ENCODE results near the gene DACT2.

The DACT2 gene

GRCh38 chr6:168280020-168280898, 39.3 kb downstream of the DACT2 start:
- H3K36me3 Mint-ChIP-seq (ENCODE audit: low read depth) = no peaks in the 10 kb centered on the region
- DNase-seq (no peak), ATAC-seq (no peak)
- no peak overlapping the region for H3K4me3 Mint-ChIP-seq
- H3K9me3 Mint-ChIP-seq = peaks cover 6% of the 10 kb centered on the region
- H3K27me3 Mint-ChIP-seq = peaks cover 6% of the 10 kb centered on the region
- no peaks in the 10 kb centered on the region for H3K4me1 Mint-ChIP-seq
- H3K27ac Mint-ChIP-seq = no peak overlapping the region

- H3K9me3 Mint-ChIP-seq = peaks cover 1% of the 10 kb centered on the region
- no peaks in the 10 kb centered on the region for H3K4me1 Mint-ChIP-seq
Measured at GRCh38 chr6:168279403-168279935, 40.1 kb downstream of the DACT2 start.

DNA sequence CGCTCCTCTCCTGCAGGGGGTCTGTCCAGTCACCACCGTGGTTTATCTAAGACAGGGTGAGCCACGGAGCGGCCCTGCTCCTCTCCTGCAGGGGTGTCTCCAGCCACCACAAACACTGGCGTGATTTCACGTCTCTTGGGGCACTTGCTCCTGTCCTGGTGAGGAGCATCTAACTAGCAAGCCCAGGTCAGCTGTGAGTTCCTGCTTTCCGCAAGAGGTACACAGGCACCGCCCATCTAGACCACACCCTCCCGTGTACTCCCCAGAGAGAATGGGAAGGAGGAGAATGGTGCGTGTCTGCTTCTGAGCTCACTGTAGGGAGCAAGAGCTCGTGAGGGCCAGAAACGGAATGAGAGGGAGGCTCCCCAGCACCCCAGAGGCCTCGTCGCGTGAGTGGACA, 40.7 kb downstream of the DACT2 start:
- Mint-ChIP-seq H3K27ac (no peak overlapping the region), H3K27me3 (peaks cover 11% of the 10 kb centered on the region), H3K4me1 (no peaks in the 10 kb centered on the region), H3K9me3 (no peaks in the 10 kb centered on the region), H3K36me3 (ENCODE audit: low read depth) (no peaks in the 10 kb centered on the region), H3K4me3 (no peak overlapping the region)
- ATAC-seq (no peak), DNase-seq (no peak)

More at GRCh38 chr6:168279403-168279935, 40.1 kb downstream of the DACT2 start:
- Mint-ChIP-seq H3K36me3 (ENCODE audit: low read depth) (no peaks in the 10 kb centered on the region), H3K4me3 (no peak overlapping the region), H3K27ac (no peak overlapping the region), H3K27me3 (peaks cover 7% of the 10 kb centered on the region)
- ATAC-seq = no peak
- DNase-seq = no peak

DNA sequence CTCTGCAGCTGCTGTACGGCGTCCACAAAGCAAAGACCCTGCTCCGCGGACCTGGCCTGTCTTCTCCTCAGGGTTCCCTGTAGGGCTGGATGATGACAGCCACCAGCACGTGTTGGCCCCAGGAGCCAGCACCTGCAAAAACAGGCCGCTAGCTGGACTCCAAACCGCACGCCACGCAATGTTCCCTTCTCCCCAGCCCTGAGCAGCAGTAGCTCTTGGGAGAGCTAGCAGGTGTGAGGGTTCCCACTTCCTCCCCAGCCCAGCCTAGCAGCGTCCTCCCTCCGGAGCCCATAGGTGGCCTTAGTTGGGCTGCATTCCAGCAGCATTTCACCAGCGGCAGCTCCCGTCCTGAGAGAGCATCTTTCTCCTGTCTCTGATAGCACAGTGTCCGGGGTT, 42.3 kb downstream of the DACT2 start:
- DNase-seq (no peak), ATAC-seq (no peak)
- H3K9me3 Mint-ChIP-seq = no peaks in the 10 kb centered on the region
- H3K27me3 Mint-ChIP-seq = peaks cover 23% of the 10 kb centered on the region
- no peak overlapping the region for H3K4me3 Mint-ChIP-seq
- H3K27ac Mint-ChIP-seq = no peak overlapping the region
- H3K36me3 Mint-ChIP-seq (ENCODE audit: low read depth) = no peaks in the 10 kb centered on the region
- no peaks in the 10 kb centered on the region for H3K4me1 Mint-ChIP-seq

- Mint-ChIP-seq H3K4me1 (no peaks in the 10 kb centered on the region), H3K27ac (no peak overlapping the region), H3K4me3 (no peak overlapping the region)
Measured at GRCh38 chr6:168276576-168277273, 42.9 kb downstream of the DACT2 start.

GRCh38 chr6:168275168-168275567, 44.4 kb downstream of the DACT2 start:
- Mint-ChIP-seq H3K4me3 (no peak overlapping the region), H3K9me3 (no peaks in the 10 kb centered on the region), H3K27ac (no peak overlapping the region), H3K36me3 (ENCODE audit: low read depth) (no peaks in the 10 kb centered on the region), H3K27me3 (peaks cover 22% of the 10 kb centered on the region), H3K4me1 (no peaks in the 10 kb centered on the region)
- DNase-seq (no peak), ATAC-seq (no peak)

More at GRCh38 chr6:168276576-168277273, 42.9 kb downstream of the DACT2 start:
- Mint-ChIP-seq H3K27me3 (peaks cover 22% of the 10 kb centered on the region), H3K9me3 (no peaks in the 10 kb centered on the region), H3K36me3 (ENCODE audit: low read depth) (no peaks in the 10 kb centered on the region)
- ATAC-seq = no peak
- DNase-seq = no peak

- no peak for ATAC-seq
- H3K27me3 Mint-ChIP-seq = peaks cover 22% of the 10 kb centered on the region
- no peaks in the 10 kb centered on the region for H3K36me3 Mint-ChIP-seq (ENCODE audit: low read depth)
- no peaks in the 10 kb centered on the region for H3K9me3 Mint-ChIP-seq
- no peak for DNase-seq
- H3K27ac Mint-ChIP-seq = no peak overlapping the region
- no peak overlapping the region for H3K4me3 Mint-ChIP-seq
- no peaks in the 10 kb centered on the region for H3K4me1 Mint-ChIP-seq
Measured at GRCh38 chr6:168274037-168274952, 45.3 kb downstream of the DACT2 start.

- H3K4me3 Mint-ChIP-seq = no peak overlapping the region
- DNase-seq (no peak), ATAC-seq (no peak)
- H3K36me3 Mint-ChIP-seq (ENCODE audit: low read depth) = no peaks in the 10 kb centered on the region
- no peak overlapping the region for H3K27ac Mint-ChIP-seq
- no peaks in the 10 kb centered on the region for H3K4me1 Mint-ChIP-seq
- peaks cover 22% of the 10 kb centered on the region for H3K27me3 Mint-ChIP-seq
- H3K9me3 Mint-ChIP-seq = no peaks in the 10 kb centered on the region
Measured at GRCh38 chr6:168273441-168274036, 46.0 kb downstream of the DACT2 start.

DNA sequence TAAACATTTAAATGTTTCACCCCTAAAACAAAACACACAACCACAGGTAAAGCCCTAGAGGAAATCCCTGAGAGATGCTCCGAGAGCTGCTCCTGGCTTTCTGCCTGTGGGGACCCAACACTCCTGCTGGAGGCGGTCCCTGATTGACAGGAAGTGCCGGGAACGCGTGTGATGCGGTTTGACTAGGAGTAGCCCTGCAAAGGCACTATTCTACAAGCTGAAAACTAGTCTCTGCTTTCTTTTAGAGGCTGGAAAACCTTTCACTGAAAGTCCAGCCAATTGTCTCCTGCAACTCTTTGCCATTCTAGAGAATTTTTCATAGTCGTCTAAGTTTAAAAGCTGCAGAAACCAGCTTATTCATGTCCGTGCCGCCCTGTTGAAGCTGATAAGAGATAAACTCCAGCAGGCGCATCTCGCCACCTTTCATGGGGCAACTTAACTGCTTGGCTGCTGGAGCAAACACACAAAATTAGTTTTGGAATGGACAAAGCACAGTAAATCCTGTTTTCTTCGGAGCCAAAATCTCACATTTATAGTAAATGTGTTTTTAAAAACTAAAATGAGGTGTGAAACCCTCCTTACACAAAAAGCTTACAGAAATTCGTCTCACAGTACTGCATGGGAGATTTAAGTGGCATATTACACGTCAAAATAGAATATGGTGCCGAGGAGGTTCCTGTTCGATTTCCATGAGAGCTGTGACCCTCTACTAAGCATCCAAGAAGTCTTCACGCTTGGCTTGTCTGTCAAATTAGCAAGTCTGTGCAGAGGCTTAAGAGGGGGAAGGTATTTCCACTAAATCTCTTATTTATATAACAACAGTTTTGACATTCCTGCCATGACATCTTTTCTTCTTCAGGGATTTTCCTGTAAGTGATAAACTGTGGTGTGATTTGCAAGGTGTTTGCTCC, 46.9 kb downstream of the DACT2 start:
- Mint-ChIP-seq H3K4me1 (no peaks in the 10 kb centered on the region), H3K36me3 (ENCODE audit: low read depth) (no peaks in the 10 kb centered on the region), H3K27ac (no peak overlapping the region), H3K27me3 (peaks cover 24% of the 10 kb centered on the region), H3K9me3 (no peaks in the 10 kb centered on the region), H3K4me3 (no peak overlapping the region)
- ATAC-seq (no peak), DNase-seq (no peak)

GRCh38 chr6:168270274-168271172, 49.1 kb downstream of the DACT2 start:
- ATAC-seq (no peak), DNase-seq (no peak)
- no peak overlapping the region for H3K27ac Mint-ChIP-seq
- H3K27me3 Mint-ChIP-seq = peaks cover 22% of the 10 kb centered on the region
- H3K4me3 Mint-ChIP-seq = no peak overlapping the region
- no peaks in the 10 kb centered on the region for H3K36me3 Mint-ChIP-seq (ENCODE audit: low read depth)
- H3K4me1 Mint-ChIP-seq = no peaks in the 10 kb centered on the region
- H3K9me3 Mint-ChIP-seq = no peaks in the 10 kb centered on the region

DNA sequence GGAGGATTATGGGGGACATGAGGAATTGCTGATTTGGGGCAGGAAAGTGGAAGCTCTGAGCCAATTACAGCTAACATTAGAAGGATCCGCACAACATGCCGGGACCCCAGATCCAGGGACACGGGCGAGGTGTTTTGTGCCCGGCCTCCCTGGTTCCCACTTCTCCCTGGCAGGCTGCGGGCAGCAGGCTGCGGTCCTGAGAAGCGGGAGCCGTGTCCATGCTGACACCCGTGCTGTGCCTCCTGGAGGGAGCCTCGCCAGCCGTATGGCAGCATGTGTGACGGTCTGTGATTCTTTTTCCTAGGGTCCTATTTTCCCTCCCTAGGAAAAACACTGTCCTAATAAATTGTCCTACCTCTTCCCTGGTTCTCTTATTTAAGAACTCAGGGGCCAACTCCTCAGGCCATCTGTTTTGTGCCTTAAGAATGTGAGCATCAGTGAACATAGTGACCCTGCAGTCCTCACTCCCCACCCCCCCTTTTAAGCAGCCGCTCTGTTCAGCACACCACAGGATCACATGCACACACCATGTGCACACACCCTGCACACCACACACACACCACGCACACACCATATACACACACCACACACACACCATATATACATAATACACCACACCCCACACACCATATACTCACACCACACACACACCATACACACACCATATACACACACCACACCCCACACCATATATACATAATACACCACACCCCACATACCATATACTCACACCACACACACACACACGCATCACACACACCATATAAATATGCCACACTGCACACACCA, 49.9 kb downstream of the DACT2 start:
- H3K4me1 Mint-ChIP-seq = no peaks in the 10 kb centered on the region
- DNase-seq (no peak), ATAC-seq (no peak)
- H3K27ac Mint-ChIP-seq = no peak overlapping the region
- no peaks in the 10 kb centered on the region for H3K9me3 Mint-ChIP-seq
- H3K27me3 Mint-ChIP-seq = peaks cover 21% of the 10 kb centered on the region
- no peaks in the 10 kb centered on the region for H3K36me3 Mint-ChIP-seq (ENCODE audit: low read depth)
- no peak overlapping the region for H3K4me3 Mint-ChIP-seq

- Mint-ChIP-seq H3K9me3 (no peaks in the 10 kb centered on the region), H3K4me3 (no peak overlapping the region), H3K4me1 (no peaks in the 10 kb centered on the region), H3K27me3 (peaks cover 17% of the 10 kb centered on the region), H3K36me3 (ENCODE audit: low read depth) (no peaks in the 10 kb centered on the region), H3K27ac (no peak overlapping the region)
- no peak for ATAC-seq
- no peak for DNase-seq
Measured at GRCh38 chr6:168268755-168269154, 50.8 kb downstream of the DACT2 start.
